A204.1 (cell line): ENCODE results near the gene CAPSL.
"Not testable (repeated sequence)": the region's sequence is repeated elsewhere in the genome, so short reads cannot be mapped to it uniquely, and the experiment has no call there.

Source experiments
- FAIRE-seq: peaks from 2 replicates; lab custom pipeline; 2012; peaks lifted over from hg19 to GRCh38; lab: Jason Lieb, UNC

Gene CAPSL

GRCh38 chr5:35904443-35905132 is 33.8 kb downstream of the CAPSL start:
- no peak for FAIRE-seq

- no peak for FAIRE-seq
Observed at GRCh38 chr5:35903631-35904203, 34.7 kb downstream of the CAPSL start.

DNA sequence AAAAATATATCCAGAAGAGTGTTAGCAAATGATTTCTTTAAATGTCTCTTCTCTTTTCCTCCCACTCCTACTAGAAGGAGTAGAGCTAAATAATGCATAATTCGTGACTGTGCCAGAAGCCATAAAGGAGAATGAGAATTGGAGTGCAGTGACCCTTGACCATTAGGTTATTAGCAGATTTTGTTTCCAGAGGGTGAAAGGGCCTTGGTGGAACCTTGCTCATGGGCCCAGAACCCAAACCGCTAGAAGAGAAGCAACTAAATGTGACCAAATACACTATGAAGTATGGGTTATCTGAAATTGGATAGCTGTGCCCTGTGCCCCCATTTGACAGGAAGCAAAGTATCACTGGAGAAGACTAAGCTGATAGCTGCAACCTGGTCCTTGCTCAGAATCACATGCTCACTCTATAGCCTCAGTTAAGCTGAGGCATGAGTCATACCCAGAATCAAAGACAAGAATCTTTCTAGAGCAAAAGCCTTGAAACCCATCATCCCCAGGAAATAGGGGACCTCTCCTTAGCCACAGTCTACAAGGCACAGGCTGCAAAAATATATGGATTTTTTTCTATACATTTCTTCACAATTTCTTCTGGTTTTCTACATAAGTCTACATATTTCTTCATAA is 36.3 kb downstream of the CAPSL start:
- no peak for FAIRE-seq

DNA sequence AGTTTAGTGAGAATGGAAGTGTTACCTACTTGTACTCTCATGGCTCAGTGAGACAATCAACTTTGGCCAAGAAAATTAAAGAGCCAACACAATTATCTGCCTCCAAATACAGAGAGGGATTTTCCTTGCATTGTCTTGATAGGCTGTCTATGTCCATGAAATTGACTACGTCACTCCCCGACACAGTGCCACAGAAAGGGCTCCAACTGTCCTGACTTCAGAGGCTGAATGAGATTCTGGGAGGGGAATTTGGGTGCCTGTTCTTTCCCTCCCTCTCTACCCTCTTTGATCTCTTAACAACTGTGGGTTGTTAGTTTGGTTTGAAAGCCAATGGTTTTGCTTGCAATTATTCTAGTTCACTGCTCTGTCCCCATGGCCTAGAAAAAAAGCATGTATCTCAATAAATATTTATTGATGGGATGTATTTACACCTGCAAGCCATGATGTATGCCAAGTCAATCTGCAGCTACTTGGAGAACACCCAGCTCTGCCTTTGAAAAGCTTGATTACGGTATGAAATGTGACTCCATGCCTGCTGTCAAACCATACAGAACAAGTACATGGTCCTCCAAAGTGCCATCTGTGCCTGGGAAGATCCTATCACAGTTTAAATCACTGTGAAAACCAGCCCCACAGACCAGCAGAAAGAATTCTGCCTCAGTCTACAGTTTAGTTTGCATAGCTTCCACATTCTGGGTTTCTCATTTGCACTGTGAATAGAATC is 37.3 kb downstream of the CAPSL start:
- FAIRE-seq, result no peak

GRCh38 chr5:35899800-35900199 is 38.6 kb downstream of the CAPSL start:
- FAIRE-seq, result no peak

- no peak for FAIRE-seq
Observed at GRCh38 chr5:35898952-35899660, 39.3 kb downstream of the CAPSL start.

DNA sequence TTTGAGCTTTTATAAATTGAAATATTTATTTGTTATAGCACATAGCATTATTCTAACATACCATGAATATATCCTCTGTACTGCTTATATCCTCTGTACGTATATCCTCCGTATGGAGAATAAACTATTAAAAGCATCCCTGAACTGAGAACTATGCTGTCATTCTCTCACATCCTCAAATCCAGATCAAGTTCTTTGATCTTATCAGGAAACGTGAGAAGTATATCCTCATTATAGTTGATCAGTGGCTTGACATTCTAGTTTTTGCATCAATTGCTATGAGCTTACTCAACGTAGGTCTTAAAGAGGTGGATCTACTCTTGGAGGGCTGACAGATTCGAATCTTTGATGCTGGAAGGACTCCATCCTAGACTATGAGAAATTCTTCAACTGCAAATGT is 44.3 kb downstream of the CAPSL start:
- FAIRE-seq, result no peak

DNA sequence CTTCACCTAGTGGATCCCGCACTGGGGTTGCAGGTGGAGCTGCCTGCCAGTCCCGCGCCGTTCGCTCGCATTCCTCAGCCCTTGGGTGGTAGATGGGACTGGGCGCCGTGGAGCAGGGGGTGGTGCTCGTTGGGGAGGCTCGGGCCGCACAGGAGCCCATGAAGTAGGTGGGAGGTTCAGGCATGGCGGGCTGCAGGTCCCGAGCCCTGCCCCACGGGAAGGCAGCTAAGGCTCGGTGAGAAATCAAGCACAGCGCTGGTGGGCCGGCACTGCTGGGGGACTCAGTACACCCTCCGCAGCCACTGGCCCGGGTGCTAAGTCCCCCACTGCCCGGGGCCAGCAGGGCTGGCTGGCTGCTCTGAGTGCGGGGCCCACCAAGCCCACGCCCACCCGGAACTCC is 45.6 kb downstream of the CAPSL start:
- not testable (repeated sequence) for FAIRE-seq

- FAIRE-seq, result no peak
Observed at GRCh38 chr5:35890021-35891020, 48.1 kb downstream of the CAPSL start.

GRCh38 chr5:35887321-35888100 is 50.9 kb downstream of the CAPSL start:
- no peak for FAIRE-seq

DNA sequence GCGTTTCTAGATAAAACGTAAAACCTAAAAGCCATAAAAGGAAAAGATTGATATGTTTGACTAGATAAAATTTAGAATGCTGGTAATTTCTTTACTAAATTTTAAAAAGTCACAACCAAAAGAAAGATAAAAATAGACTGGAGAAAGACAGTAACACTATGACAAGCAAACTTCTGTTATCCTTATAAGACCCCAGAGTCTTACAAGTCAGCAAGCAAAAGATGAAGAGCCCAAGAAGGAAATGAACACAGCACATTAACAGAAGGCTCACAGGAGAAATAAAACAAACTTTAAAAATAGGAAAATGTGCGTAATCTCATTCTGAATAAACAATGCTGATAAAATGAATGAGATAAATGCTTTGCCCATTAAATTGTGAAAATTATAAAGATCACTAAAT is 52.0 kb downstream of the CAPSL start:
- peak; percentile 75 for FAIRE-seq

- no peak for FAIRE-seq
Observed at GRCh38 chr5:35884773-35885172, 53.6 kb downstream of the CAPSL start.

DNA sequence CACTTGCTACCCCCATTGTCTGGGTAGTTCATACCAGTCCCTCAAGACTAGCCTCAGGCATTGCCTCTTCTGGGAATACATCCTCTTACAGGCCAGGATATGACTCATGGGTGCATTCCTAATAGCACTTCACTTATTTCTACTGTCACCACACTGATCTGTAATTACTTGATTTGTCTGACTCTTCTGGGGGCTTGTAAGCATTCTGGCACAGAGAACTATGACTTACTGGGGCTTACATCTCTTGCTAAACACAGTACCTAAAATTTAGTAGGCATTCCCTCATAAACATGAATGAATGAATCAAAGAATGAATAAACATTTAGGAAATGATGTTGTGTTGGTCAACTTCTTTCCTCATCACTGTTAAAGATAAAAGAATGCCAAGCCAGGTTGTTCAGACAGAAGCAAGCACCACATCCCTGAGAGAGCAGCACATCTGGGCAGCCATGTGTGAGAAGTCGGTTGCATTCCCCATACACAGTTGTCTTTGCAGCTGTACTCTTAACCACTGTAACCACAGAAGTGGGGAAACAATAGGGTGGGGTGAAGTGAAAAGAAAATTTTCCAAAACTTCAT is 54.1 kb downstream of the CAPSL start:
- FAIRE-seq, result no peak

GRCh38 chr5:35881758-35882157 is 56.7 kb downstream of the CAPSL start:
- no peak for FAIRE-seq

- FAIRE-seq, result no peak
Observed at GRCh38 chr5:35880156-35880555, 58.3 kb downstream of the CAPSL start.

- FAIRE-seq, result no peak
Observed at GRCh38 chr5:35879649-35880048, 58.8 kb downstream of the CAPSL start.

- FAIRE-seq, result no peak
Observed at GRCh38 chr5:35879096-35879495, 59.3 kb downstream of the CAPSL start.

DNA sequence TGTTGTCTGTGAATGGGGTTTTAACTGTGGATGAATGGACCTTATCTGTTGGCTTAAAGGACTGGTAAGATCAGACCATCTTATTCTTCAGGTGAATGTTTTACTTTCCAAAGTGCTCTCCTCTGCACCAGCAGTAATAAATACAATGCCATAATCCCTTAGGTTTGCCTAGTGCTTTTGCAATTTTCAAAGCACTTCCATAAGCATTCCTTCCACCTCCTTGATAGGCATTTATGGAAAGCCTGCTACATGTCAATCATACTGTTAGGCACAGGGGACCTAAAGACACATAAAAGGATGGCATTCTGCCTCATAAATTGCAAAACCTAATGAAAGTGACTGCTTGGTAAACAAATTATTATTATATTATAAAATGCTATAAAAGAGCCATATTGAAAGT is 60.3 kb downstream of the CAPSL start:
- FAIRE-seq, result no peak

DNA sequence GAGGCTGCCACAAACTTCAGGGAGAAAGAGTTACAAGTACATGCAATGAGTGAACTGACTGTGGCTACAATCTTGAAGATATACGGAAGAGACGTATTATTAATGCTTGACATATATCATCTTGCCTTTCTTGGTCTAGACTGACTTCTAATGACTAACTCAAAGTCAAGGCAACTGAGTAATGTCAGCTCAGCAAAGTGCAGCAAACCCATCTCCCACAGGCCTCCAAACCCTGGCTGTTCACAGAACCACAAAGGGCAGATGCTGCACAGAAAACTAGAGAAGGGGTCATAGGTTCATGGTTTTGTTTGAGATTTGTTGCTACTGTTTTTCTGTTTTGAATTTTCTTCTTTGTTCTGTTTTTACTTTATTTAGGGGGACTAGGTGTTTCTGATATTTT is 60.8 kb downstream of the CAPSL start:
- no peak for FAIRE-seq

DNA sequence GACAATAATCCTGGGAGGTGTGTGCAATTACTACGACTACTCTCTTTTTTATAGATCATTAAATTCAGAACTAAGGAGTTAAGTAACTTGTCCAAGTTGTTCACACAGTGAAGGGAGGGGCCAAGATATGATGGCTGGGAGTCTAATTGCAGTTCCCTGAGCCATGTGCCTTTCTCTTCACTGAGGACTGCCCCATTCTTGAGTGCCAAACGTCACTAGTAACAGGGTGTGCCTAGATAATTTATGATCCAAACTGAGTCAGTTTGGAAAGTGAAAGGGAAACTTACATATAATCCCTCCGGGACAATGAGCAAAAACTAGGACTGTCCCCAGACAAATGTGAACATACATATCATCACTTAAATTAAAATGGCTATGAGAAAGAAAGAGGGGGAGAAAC is 61.5 kb downstream of the CAPSL start:
- no peak for FAIRE-seq
